K562 (cell line): ENCODE measurements around the gene PGGHG.

Experiments used
- FOXM1 ChIP-seq, 2 experiments: fragments of 450-650 bp in 1 of 2; sonication (generic) in 1 of 2; formaldehyde crosslinking in 1 of 2; IDR thresholded peaks; 2 replicates each; pipeline versions ENCODE4 v1.6.1 to v1.9.0; 2017 to 2022; ENCODE audit warnings: low read depth in 2 of 2, mild to moderate bottlenecking in 2 of 2, missing genetic modification reagents in 1 of 2, moderate library complexity in 1 of 2
- RAD51 ChIP-seq: fragments of 450-650 bp; IDR thresholded peaks from 2 replicates; pipeline ENCODE4 v1.7.1; 2016; ENCODE audit warnings: low read depth, mild to moderate bottlenecking, borderline replicate concordance

- TF ChIP-seq FOXM1 (IDR thresholded peaks at IDR 0.05; ENCODE audit: low read depth) (no peak), FOXM1 (CRISPR knock-in tag; IDR thresholded peaks at IDR 0.05; ENCODE audit: low read depth) (no peak), RAD51 (no peak)
These were observed 47.3 kb upstream of the PGGHG start for GRCh38 chr11:241634-242033.
